ENCODE measurements around the gene ZNF8. TPM values are rescaled to one million over a fixed set of nuclear protein-coding genes. Genes with fewer than 3 reads are reported as not detected.

Gene ZNF8
- total RNA-seq, 1 donor: 13.4 TPM

GRCh38 chr19:58311345-58311865 is 32.6 kb downstream of the ZNF8 start:
- Histone ChIP-seq H3K9me3 (ENCODE audit: low read depth, low read length) (peaks cover 14% of the 10 kb centered on the region), H3K4me1 (ENCODE audit: insufficient read depth, low read length) (peaks cover under 1% of the 10 kb centered on the region)

GRCh38 chr19:58315580-58315979 is 36.8 kb downstream of the ZNF8 start:
- peaks cover 8% of the 10 kb centered on the region for H3K9me3 ChIP-seq (ENCODE audit: low read depth, low read length)
- no peaks in the 10 kb centered on the region for H3K4me1 ChIP-seq (ENCODE audit: insufficient read depth, low read length)
- H3K4me3 ChIP-seq (ENCODE audit: low read length): no peak overlapping the region
- no peaks in the 10 kb centered on the region for H3K27me3 ChIP-seq (ENCODE audit: insufficient read depth, low read length)

More at GRCh38 chr19:58311345-58311865, 32.6 kb downstream of the ZNF8 start:
- no peaks in the 10 kb centered on the region for H3K27me3 ChIP-seq (ENCODE audit: insufficient read depth, low read length)
- no peak overlapping the region for H3K4me3 ChIP-seq (ENCODE audit: low read length)

GRCh38 chr19:58317476-58318072 is 38.8 kb downstream of the ZNF8 start:
- Histone ChIP-seq H3K27me3 (ENCODE audit: insufficient read depth, low read length) (no peaks in the 10 kb centered on the region), H3K4me1 (ENCODE audit: insufficient read depth, low read length) (no peaks in the 10 kb centered on the region), H3K4me3 (ENCODE audit: low read length) (no peak overlapping the region), H3K9me3 (ENCODE audit: low read depth, low read length) (no peaks in the 10 kb centered on the region)

GRCh38 chr19:58318297-58318696 is 39.5 kb downstream of the ZNF8 start:
- H3K9me3 ChIP-seq (ENCODE audit: low read depth, low read length): no peaks in the 10 kb centered on the region

GRCh38 chr19:58319241-58319640 is 40.5 kb downstream of the ZNF8 start:
- H3K27me3 ChIP-seq (ENCODE audit: insufficient read depth, low read length): no peaks in the 10 kb centered on the region
- H3K4me3 ChIP-seq (ENCODE audit: low read length): no peak overlapping the region
- no peaks in the 10 kb centered on the region for H3K9me3 ChIP-seq (ENCODE audit: low read depth, low read length)
- H3K4me1 ChIP-seq (ENCODE audit: insufficient read depth, low read length): no peaks in the 10 kb centered on the region

More at GRCh38 chr19:58318297-58318696, 39.5 kb downstream of the ZNF8 start:
- H3K27me3 ChIP-seq (ENCODE audit: insufficient read depth, low read length): no peaks in the 10 kb centered on the region
- no peak overlapping the region for H3K4me3 ChIP-seq (ENCODE audit: low read length)
- H3K4me1 ChIP-seq (ENCODE audit: insufficient read depth, low read length): no peaks in the 10 kb centered on the region

GRCh38 chr19:58325311-58326022 is 46.7 kb downstream of the ZNF8 start:
- Histone ChIP-seq H3K4me1 (ENCODE audit: insufficient read depth, low read length) (peaks cover 31% of the 10 kb centered on the region), H3K4me3 (ENCODE audit: low read length) (no peak overlapping the region), H3K27me3 (ENCODE audit: insufficient read depth, low read length) (no peaks in the 10 kb centered on the region), H3K9me3 (ENCODE audit: low read depth, low read length) (no peaks in the 10 kb centered on the region)

- Histone ChIP-seq H3K4me3 (ENCODE audit: low read length) (peak overlapping the region; percentile 65), H3K27me3 (ENCODE audit: insufficient read depth, low read length) (no peaks in the 10 kb centered on the region), H3K9me3 (ENCODE audit: low read depth, low read length) (no peaks in the 10 kb centered on the region), H3K4me1 (ENCODE audit: insufficient read depth, low read length) (peaks cover 31% of the 10 kb centered on the region)
Observed at GRCh38 chr19:58326501-58326913, 47.8 kb downstream of the ZNF8 start.

GRCh38 chr19:58326914-58327726 is 48.4 kb downstream of the ZNF8 start, which contains the start of gene ZSCAN22:
Gene ZSCAN22, plus strand, starts transcription at chr19:58326994. Its CDS starts 7,809 bp downstream, at chr19:58334803.
- Histone ChIP-seq H3K9me3 (ENCODE audit: low read depth, low read length) (no peaks in the 10 kb centered on the region), H3K27me3 (ENCODE audit: insufficient read depth, low read length) (no peaks in the 10 kb centered on the region), H3K4me3 (ENCODE audit: low read length) (peak within 1 kb of the TSS; percentile 65)

GRCh38 chr19:58328999-58329398 is 50.2 kb downstream of the ZNF8 start:
- no peaks in the 10 kb centered on the region for H3K27me3 ChIP-seq (ENCODE audit: insufficient read depth, low read length)
- no peaks in the 10 kb centered on the region for H3K9me3 ChIP-seq (ENCODE audit: low read depth, low read length)
- peaks cover 31% of the 10 kb centered on the region for H3K4me1 ChIP-seq (ENCODE audit: insufficient read depth, low read length)
- H3K4me3 ChIP-seq (ENCODE audit: low read length): no peak overlapping the region

More at GRCh38 chr19:58326914-58327726, 48.4 kb downstream of the ZNF8 start, which contains the start of gene ZSCAN22:
- H3K4me1 ChIP-seq (ENCODE audit: insufficient read depth, low read length): peaks cover 31% of the 10 kb centered on the region

GRCh38 chr19:58330458-58330857 is 51.7 kb downstream of the ZNF8 start:
- Histone ChIP-seq H3K4me3 (ENCODE audit: low read length) (no peak overlapping the region), H3K27me3 (ENCODE audit: insufficient read depth, low read length) (no peaks in the 10 kb centered on the region), H3K4me1 (ENCODE audit: insufficient read depth, low read length) (peaks cover 30% of the 10 kb centered on the region), H3K9me3 (ENCODE audit: low read depth, low read length) (no peaks in the 10 kb centered on the region)

GRCh38 chr19:58332697-58333096 is 53.9 kb downstream of the ZNF8 start:
- no peaks in the 10 kb centered on the region for H3K27me3 ChIP-seq (ENCODE audit: insufficient read depth, low read length)
- no peak overlapping the region for H3K4me3 ChIP-seq (ENCODE audit: low read length)
- peaks cover 11% of the 10 kb centered on the region for H3K4me1 ChIP-seq (ENCODE audit: insufficient read depth, low read length)
- H3K9me3 ChIP-seq (ENCODE audit: low read depth, low read length): no peaks in the 10 kb centered on the region

GRCh38 chr19:58334691-58335249 is 56.0 kb downstream of the ZNF8 start:
- H3K4me3 ChIP-seq (ENCODE audit: low read length): no peak overlapping the region
- H3K4me1 ChIP-seq (ENCODE audit: insufficient read depth, low read length): no peaks in the 10 kb centered on the region
- H3K27me3 ChIP-seq (ENCODE audit: insufficient read depth, low read length): no peaks in the 10 kb centered on the region
- H3K9me3 ChIP-seq (ENCODE audit: low read depth, low read length): no peaks in the 10 kb centered on the region

- no peaks in the 10 kb centered on the region for H3K4me1 ChIP-seq (ENCODE audit: insufficient read depth, low read length)
- no peaks in the 10 kb centered on the region for H3K27me3 ChIP-seq (ENCODE audit: insufficient read depth, low read length)
- H3K9me3 ChIP-seq (ENCODE audit: low read depth, low read length): no peaks in the 10 kb centered on the region
- no peak overlapping the region for H3K4me3 ChIP-seq (ENCODE audit: low read length)
Observed at GRCh38 chr19:58335630-58336029, 56.9 kb downstream of the ZNF8 start.

GRCh38 chr19:58336216-58336615 is 57.5 kb downstream of the ZNF8 start:
- Histone ChIP-seq H3K4me3 (ENCODE audit: low read length) (no peak overlapping the region), H3K27me3 (ENCODE audit: insufficient read depth, low read length) (no peaks in the 10 kb centered on the region), H3K9me3 (ENCODE audit: low read depth, low read length) (no peaks in the 10 kb centered on the region), H3K4me1 (ENCODE audit: insufficient read depth, low read length) (no peaks in the 10 kb centered on the region)

All from mononuclear cell (primary cell).